CD14-positive monocyte (primary cell): ENCODE data around the gene KRT25. TPM values are rescaled to one million over a fixed set of nuclear protein-coding genes. Genes with fewer than 3 reads are reported as not detected.
A peak's percentile ranks its signal among the peaks of the same experiment; 100 is the strongest.
"Not testable (repeated sequence)": the region's sequence is repeated elsewhere in the genome, so short reads cannot be mapped to it uniquely, and the experiment has no call there.

Experiments
- DNase-seq, 3 donors: peaks; one replicate each; pipeline ENCODE4 v3.0.0-alpha.2; 2011 to 2022
- H2AFZ ChIP-seq: 2 replicates; pipeline ENCODE4 v1.6.0; 2012; ENCODE audit warnings: mild to moderate bottlenecking, low read depth, low read length, inconsistent platforms; ENCODE audit not compliant: insufficient read depth, poor library complexity, severe bottlenecking
- H3K27ac ChIP-seq, 2 donors: 1 replicate in 1 of 2; 2 replicates in 1 of 2; pipeline ENCODE4 v1.5.1; 2012 to 2013; ENCODE audit warnings: low read length in 2 of 2, control low read depth in 1 of 2, inconsistent platforms in 1 of 2, low read depth in 1 of 2, mild to moderate bottlenecking in 1 of 2
- H3K27me3 ChIP-seq, 2 donors: one replicate each; pipeline versions ENCODE4 v1.6.0 to v1.6.1; 2011 to 2013; ENCODE audit warnings: low read length in 2 of 2; ENCODE audit not compliant: control insufficient read depth in 2 of 2, insufficient read depth in 2 of 2
- H3K36me3 ChIP-seq, 2 donors: replicated peaks in 1 of 2; 1 replicate in 1 of 2; 2 replicates in 1 of 2; pipeline versions ENCODE4 v1.5.1 to v1.6.1; 2012 to 2013; ENCODE audit warnings: low read length in 2 of 2, control low read depth in 1 of 2, inconsistent platforms in 1 of 2, mild to moderate bottlenecking in 1 of 2; ENCODE audit not compliant: insufficient read depth in 2 of 2, control insufficient read depth in 1 of 2
- H3K4me1 ChIP-seq, 2 donors: 1 replicate in 1 of 2; 2 replicates in 1 of 2; pipeline versions ENCODE4 v1.5.1 to v1.6.1; 2012 to 2013; ENCODE audit warnings: low read length in 2 of 2, control low read depth in 1 of 2, inconsistent platforms in 1 of 2, mild to moderate bottlenecking in 1 of 2, moderate library complexity in 1 of 2; ENCODE audit not compliant: insufficient read depth in 2 of 2, control insufficient read depth in 1 of 2
- H3K4me2 ChIP-seq: replicated peaks from 2 replicates; pipeline ENCODE3; 2012; ENCODE audit warnings: low read length, moderate library complexity, mild to moderate bottlenecking; ENCODE audit not compliant: poor library complexity, severe bottlenecking; ENCODE audit errors: extremely low read depth
- H3K4me3 ChIP-seq, 3 experiments: fragments of 200-600 bp in 1 of 3; sonication (generic) in 1 of 3; replicated peaks in 1 of 3; 1 replicate in 2 of 3; 2 replicates in 1 of 3; pipeline ENCODE4 v1.5.1; 2011 to 2013; ENCODE audit warnings: low read length in 3 of 3, mild to moderate bottlenecking in 3 of 3, control low read depth in 2 of 3, low read depth in 2 of 3, inconsistent platforms in 1 of 3, moderate library complexity in 1 of 3
- H3K79me2 ChIP-seq: 2 replicates; pipeline ENCODE4 v1.6.0; 2012; ENCODE audit warnings: mild to moderate bottlenecking, control low read depth, inconsistent platforms, low read length, moderate library complexity; ENCODE audit not compliant: insufficient read depth
- H3K9ac ChIP-seq: 2 replicates; pipeline ENCODE4 v1.6.0; 2017; ENCODE audit warnings: low read length, mild to moderate bottlenecking; ENCODE audit not compliant: insufficient read depth, poor library complexity, severe bottlenecking
- H3K9me3 ChIP-seq, 2 donors: replicated peaks in 1 of 2; 1 replicate in 1 of 2; 2 replicates in 1 of 2; pipeline versions ENCODE4 v1.5.1 to v1.6.1; 2012 to 2013; ENCODE audit warnings: low read length in 2 of 2, control low read depth in 1 of 2; ENCODE audit not compliant: control insufficient read depth in 1 of 2, insufficient read depth in 1 of 2
- H4K20me1 ChIP-seq: 2 replicates; pipeline ENCODE4 v1.6.0; 2012; ENCODE audit warnings: mild to moderate bottlenecking, low read length, control low read depth, moderate library complexity; ENCODE audit not compliant: insufficient read depth
- H3K27ac Mint-ChIP-seq, 7 donors: one replicate each; pipeline ENCODE4 v1.8.0; 2020; ENCODE audit warnings: mild to moderate bottlenecking in 7 of 7, mixed read lengths in 7 of 7, moderate library complexity in 6 of 7, inconsistent platforms in 2 of 7
- H3K27me3 Mint-ChIP-seq, 3 donors: one replicate each; pipeline ENCODE4 v1.8.0; 2021 to 2022; ENCODE audit warnings: low read depth in 3 of 3, mild to moderate bottlenecking in 3 of 3, mixed read lengths in 3 of 3, moderate library complexity in 3 of 3, inconsistent platforms in 1 of 3
- H3K36me3 Mint-ChIP-seq, 2 donors: one replicate each; pipeline ENCODE4 v1.8.0; 2020; ENCODE audit warnings: mixed read lengths in 2 of 2, inconsistent platforms in 1 of 2, mild to moderate bottlenecking in 1 of 2
- H3K4me1 Mint-ChIP-seq: one replicate; pipeline ENCODE4 v1.8.0; 2020; ENCODE audit warnings: mild to moderate bottlenecking, mixed read lengths
- H3K4me3 Mint-ChIP-seq, 2 donors: one replicate each; pipeline ENCODE4 v1.8.0; 2020; ENCODE audit warnings: mild to moderate bottlenecking in 2 of 2, mixed read lengths in 2 of 2, moderate library complexity in 1 of 2
- H3K9me3 Mint-ChIP-seq, 7 donors: one replicate each; pipeline ENCODE4 v1.8.0; 2020 to 2022; ENCODE audit warnings: mixed read lengths in 7 of 7, mild to moderate bottlenecking in 6 of 7, moderate library complexity in 6 of 7, inconsistent platforms in 2 of 7
- CTCF ChIP-seq: fragments of 200-600 bp; IDR thresholded peaks from one replicate; pipeline ENCODE4 v1.8.0; 2022; ENCODE audit warnings: antibody characterized with exemption, mild to moderate bottlenecking
- WGBS: methylation state at CpG from one replicate; pipeline ENCODE4 v1.1.5; 2013; ENCODE audit warnings: missing lambda C conversion rate; ENCODE audit not compliant: insufficient coverage; 5-methylcytosine and 5-hydroxymethylcytosine counted together
- intact Hi-C, 2 donors: fragments of 100-400 bp; cut with micrococcal nuclease; formaldehyde crosslinking; loops; one replicate each; pipeline versions ENCODE4 v1.15.0 to v1.15.1; 2023
- polyA plus RNA-seq, 3 donors: library from polyadenylated mRNA; depleted of rRNA in 1 of 3; unstranded in 2 of 3; stranded (reverse) in 1 of 3; fragments of 300-500 nt in 2 of 3; fragments of >200 nt in 1 of 3; fragmentation: Illumina TruSeq in 2 of 3; gene quantifications; 1 replicate in 2 of 3; 2 replicates in 1 of 3; pipeline ENCODE4 v1.2.3, GENCODE V29; 2012 to 2021

Gene KRT25
- polyA plus RNA-seq, 3 donors, result not detected

GRCh38 chr17:40751065-40751464 lies 4.1 kb downstream of the KRT25 start:
- no peak overlapping the region for H3K4me3 ChIP-seq
- WGBS, result 96% methylated on average over 13 of the region's 14 CpGs
- no peak for TF ChIP-seq CTCF
- no peaks in the 10 kb centered on the region for H3K36me3 Mint-ChIP-seq
- H3K4me2 ChIP-seq, result no peak overlapping the region
- H3K27me3 ChIP-seq, result peaks cover 6 to 20% of the 10 kb centered on the region in 2 donors
- no peak overlapping the region for H3K9ac ChIP-seq
- H3K4me3 Mint-ChIP-seq, result peak overlapping the region in 1 of 2 donors; percentile 19
- H3K9me3 ChIP-seq, result peaks cover 0 to 6% of the 10 kb centered on the region in 2 donors
- no peaks in the 10 kb centered on the region for H3K36me3 ChIP-seq
- no peak overlapping the region for H2AFZ ChIP-seq
- H3K9me3 Mint-ChIP-seq, result peaks cover 0 to 9% (median 3%) of the 10 kb centered on the region in 7 donors
- no peak overlapping the region for H3K27ac Mint-ChIP-seq
- H3K27ac ChIP-seq, result no peak overlapping the region
- no peaks in the 10 kb centered on the region for H3K79me2 ChIP-seq
- intact Hi-C loops, result no loop called here
- no peaks in the 10 kb centered on the region for H3K4me1 ChIP-seq
- H3K27me3 Mint-ChIP-seq, result peaks cover 1 to 23% (median 18%) of the 10 kb centered on the region in 3 donors
- no peak for DNase-seq
- H3K4me1 Mint-ChIP-seq, result no peaks in the 10 kb centered on the region
- H4K20me1 ChIP-seq, result no peaks in the 10 kb centered on the region

GRCh38 chr17:40750391-40750790 lies 4.7 kb downstream of the KRT25 start:
- no peaks in the 10 kb centered on the region for H3K4me1 Mint-ChIP-seq
- Histone ChIP-seq H3K4me2 (no peak overlapping the region), H4K20me1 (no peaks in the 10 kb centered on the region), H2AFZ (no peak overlapping the region), H3K4me3 (no peak overlapping the region), H3K27ac (no peak overlapping the region), H3K9ac (no peak overlapping the region), H3K4me1 (no peaks in the 10 kb centered on the region), H3K36me3 (no peaks in the 10 kb centered on the region), H3K9me3 (peaks cover 0 to 6% of the 10 kb centered on the region in 2 donors), H3K79me2 (no peaks in the 10 kb centered on the region), H3K27me3 (peaks cover 6 to 22% of the 10 kb centered on the region in 2 donors)
- no peak overlapping the region for H3K27ac Mint-ChIP-seq
- no peak for DNase-seq
- TF ChIP-seq CTCF, result no peak
- H3K4me3 Mint-ChIP-seq, result no peak overlapping the region
- H3K36me3 Mint-ChIP-seq, result no peaks in the 10 kb centered on the region
- intact Hi-C loops, result no loop called here
- peaks cover 0 to 9% (median 3%) of the 10 kb centered on the region in 7 donors for H3K9me3 Mint-ChIP-seq
- WGBS, result no CpG with 5 or more reads among the region's 6 CpGs
- peaks cover 0 to 22% (median 21%) of the 10 kb centered on the region in 3 donors for H3K27me3 Mint-ChIP-seq

- DNase-seq, H3K4me3 Mint-ChIP-seq, H3K27ac Mint-ChIP-seq, H3K9me3 Mint-ChIP-seq, H2AFZ ChIP-seq, H3K4me3 ChIP-seq, H3K4me1 ChIP-seq, intact Hi-C loops, H3K27ac ChIP-seq, H3K79me2 ChIP-seq, H4K20me1 ChIP-seq, H3K9me3 ChIP-seq, H3K36me3 Mint-ChIP-seq, H3K9ac ChIP-seq, H3K36me3 ChIP-seq, H3K4me2 ChIP-seq, H3K4me1 Mint-ChIP-seq: not testable (repeated sequence)
- peaks cover 3 to 27% (median 20%) of the 10 kb centered on the region in 3 donors for H3K27me3 Mint-ChIP-seq
- H3K27me3 ChIP-seq, result peaks cover 8 to 22% of the 10 kb centered on the region in 2 donors
- no CpG with 5 or more reads among the region's 1 CpG for WGBS
These were observed 6.5 kb downstream of the KRT25 start for GRCh38 chr17:40748666-40749065.
